GM19239 (cell line): ENCODE results near the gene DCAF8.

Experiments used
- DNase-seq: peaks from one replicate; pipeline ENCODE4 v3.0.0; 2011; ENCODE audit warnings: low spot score; ENCODE audit not compliant: insufficient read length
- FAIRE-seq: peaks from 2 replicates; lab custom pipeline; 2011; peaks lifted over from hg19 to GRCh38; lab: Jason Lieb, UNC

DCAF8 gene

DNA sequence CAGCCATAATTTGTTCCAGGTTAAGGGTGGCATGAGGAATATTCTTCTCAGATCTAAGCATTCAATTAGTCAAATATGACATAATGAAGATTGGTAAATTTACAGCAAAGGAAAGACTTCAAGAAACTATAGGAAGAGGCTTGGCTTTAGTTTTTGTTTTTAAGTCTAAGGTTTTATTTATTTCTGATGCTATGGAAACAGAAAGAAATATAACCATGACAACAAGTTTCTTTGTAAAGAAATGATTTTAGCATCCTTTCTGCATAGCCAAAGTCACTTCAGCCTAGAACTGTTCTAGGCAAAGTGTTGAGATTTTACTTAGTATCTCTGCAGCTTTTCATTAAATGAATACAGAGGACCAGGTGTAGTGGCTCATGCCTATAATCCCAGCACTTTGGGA lies 29.4 kb downstream of the DCAF8 start:
- FAIRE-seq = no peak
- no peak for DNase-seq

DNA sequence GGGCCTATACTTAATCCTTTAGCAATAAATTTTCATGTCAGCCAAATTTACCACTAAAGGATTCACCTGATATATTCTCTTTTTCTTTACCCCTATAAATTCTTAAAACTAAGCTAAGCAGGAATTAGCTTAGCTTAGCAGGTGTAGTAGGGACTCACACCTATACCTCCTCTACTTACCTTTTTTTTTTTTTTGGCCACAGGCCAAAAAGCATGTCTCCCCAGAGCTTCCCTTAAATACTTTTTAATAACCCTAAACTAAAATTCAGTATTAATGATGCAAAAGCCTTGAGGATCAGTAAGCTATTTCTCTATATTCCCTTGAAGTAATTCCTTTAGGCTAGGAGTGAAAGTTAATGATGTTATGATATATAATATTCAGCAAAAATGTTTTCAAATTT lies 33.9 kb downstream of the DCAF8 start:
- no peak for DNase-seq
- no peak for FAIRE-seq

DNA sequence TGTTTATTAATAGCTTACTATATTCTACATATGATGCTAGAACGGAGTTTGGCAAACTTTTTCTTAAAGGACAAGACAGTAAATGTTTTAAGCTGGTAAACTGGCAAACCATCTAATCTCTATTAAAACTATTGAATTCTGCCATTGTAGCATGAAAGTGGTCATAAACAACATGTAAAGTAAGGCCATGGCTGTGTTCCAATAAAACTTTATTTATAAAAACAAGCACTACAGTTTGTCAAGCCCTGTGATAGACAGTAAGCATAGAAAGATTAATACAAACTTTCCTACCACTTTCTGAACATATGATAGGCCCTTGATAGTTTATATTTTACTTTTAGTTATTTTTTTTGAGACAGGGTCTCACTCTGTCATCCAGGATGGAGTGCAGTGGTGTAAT lies 34.8 kb downstream of the DCAF8 start:
- no peak for DNase-seq
- FAIRE-seq = no peak

DNA sequence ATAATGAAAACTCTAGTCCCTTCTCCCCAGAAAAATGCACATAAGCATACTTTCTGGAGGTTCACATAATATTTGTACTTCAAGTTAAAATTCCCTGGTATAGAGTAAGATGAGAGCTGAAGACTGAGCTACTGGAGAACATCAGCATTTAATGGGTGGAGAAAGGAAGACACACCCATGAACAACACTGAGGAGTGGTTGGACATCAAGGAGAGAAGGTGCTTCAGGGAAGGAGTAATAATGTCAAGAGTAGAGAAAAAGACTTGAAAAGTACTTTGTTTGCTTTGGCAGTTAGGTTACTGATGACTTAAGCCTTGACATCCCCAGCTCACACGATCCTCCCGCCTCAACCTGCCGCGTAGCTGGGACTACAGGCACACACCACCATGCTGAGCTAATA lies 35.3 kb downstream of the DCAF8 start:
- no peak for DNase-seq
- FAIRE-seq = no peak

DNA sequence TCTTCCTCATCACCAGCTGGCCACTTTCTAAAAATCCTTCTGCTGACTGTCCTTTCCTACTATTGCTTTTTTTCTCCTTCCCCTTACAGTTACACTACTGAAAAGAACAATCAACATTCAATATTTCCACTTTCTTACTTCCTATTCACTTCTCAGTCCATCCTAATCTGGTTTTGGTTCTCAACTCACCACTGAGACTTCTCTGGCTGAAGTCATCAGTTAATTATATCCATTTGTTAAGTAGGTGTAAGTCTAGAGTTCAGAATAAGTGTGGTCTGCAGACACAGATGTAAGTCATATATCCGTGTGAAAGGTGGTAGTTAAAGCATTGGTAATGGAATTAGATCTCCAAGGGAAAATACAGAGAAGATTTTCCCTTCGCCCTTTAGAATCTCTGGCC lies 35.7 kb downstream of the DCAF8 start:
- no peak for FAIRE-seq
- no peak for DNase-seq

DNA sequence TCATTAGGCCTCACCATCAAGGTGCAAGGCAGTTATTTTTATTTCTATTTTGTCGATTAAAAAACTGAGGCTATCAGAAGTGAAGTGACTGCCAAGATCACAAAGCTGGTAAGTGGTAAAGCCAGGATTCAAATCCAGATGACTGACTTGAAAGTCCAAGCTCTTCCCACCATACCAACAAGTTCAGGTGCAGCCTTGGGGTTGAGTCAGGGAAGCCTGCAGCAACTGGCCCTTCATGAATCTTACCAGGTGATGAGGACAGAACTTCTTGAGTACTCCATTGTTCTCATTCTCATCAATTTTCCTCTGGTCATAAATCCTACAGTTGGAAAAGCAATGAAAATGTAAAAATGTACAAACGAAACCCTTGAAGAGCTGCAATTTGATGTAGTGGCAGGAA lies 37.0 kb downstream of the DCAF8 start:
- DNase-seq (no peak), FAIRE-seq (no peak)

DNA sequence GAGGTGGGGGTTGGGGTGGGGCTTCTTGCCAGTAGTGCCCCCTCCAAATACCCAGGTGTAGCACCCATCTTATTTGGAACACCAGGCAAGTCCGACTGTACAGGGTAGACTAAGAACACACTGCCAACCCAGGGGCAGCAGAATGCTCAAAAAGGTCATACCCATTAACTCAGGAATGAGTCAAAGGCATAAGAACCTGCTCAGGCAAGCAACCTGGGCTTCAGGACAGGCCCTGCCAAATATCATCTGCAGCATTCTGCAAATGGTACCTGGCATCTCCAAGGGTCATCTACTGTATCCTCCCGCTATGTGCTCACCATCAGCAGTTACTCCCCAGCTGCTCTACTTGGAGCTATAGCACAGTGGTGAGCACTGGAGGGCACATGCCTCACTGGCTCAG lies 37.7 kb downstream of the DCAF8 start:
- DNase-seq (no peak), FAIRE-seq (no peak)

DNA sequence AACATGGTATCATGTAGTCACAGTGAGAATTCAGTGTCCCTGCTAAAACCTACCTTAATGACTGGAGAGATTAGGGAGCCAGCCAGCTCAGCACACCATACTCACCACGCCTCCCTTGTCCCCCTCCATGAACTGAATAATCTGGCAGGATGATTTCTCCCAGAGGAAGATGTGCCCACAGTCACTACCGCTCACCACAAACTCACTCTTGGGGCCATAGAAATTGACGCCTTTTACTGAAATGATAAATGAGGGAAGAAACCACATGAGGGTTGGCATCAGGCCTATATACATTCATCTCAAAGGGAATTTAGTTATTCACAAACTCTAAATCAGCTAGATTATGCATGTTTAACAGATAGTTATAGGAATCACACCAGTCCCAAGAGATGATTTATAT lies 39.8 kb downstream of the DCAF8 start:
- DNase-seq = no peak
- FAIRE-seq = no peak

DNA sequence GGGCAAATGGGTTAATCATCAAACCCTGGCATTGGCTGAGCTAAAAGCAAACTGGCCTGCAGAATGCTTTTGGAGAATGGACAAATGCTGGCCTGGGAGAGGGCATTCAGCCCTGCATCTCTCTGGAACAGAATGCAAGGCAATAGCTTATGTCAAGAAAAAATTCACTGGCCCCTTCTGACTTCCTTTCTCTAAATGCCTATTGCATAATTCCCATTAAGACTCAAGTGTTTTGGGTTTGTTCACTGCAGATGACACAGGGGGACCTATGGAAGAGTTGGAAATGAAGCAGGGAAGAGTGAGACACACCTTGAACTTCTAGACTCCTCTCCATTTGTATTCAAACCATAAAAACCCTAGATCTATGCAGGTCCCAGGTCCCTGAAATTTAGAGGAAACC lies 41.3 kb downstream of the DCAF8 start:
- FAIRE-seq (no peak), DNase-seq (no peak)

DNA sequence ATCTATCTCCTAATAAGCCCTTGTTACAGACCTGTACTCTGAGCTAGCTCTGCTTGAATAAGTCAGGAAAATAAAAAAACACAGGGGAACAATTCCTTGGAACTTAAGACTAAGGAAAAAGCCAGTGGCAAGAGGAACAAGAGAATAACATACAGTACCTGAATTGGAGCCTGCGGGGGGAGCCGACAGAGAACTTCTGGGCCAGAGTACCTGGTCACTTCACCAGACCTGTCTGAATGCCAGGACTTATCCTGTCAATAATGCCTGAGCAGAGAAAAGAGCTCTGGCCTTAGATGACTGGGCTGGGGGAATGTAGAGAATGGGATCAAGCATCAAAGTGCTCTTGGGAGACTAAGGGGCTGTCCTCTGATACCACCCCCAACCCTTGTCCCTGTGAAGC lies 42.0 kb downstream of the DCAF8 start:
- no peak for FAIRE-seq
- DNase-seq = no peak

DNA sequence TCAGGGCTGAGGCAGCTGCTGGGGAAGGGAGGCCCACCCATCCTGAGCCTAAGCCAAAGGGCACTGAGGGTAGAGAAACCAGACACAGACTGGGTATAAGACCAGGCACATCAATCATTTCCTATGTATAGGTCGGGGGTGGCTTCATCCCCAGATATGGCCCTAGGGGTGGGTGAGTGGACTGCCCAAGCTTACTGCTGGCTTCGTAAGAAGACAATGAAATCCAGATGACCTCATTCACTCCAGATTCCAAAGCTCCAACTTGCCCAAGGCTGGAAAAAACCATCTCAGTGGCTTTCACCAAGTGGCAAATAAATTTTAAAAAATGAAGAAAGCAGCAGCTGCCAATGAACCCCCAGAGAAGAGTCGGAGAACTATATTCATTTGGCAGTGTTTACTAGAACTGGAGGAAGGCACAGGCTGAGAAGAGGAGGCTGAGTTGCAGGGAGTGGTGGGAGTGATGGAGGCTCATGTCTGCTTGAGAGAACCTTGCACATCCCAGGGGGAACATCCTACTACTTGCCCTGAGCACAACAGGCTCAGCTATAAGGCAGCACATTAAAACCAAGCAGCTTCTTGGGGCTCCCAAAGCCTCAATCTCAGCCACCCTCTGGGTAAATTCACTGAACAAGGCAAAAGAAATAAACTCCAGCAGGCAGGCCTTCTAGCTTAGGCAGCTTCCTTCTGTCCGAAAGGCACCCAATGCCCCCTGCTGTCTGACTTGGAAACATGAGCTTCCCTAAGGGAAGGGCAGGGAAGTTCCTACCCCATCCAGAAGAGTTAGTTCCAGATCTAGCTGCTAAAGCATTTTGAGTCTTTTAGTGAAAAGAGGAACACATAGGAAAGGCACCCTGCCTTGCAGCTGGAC lies 43.1 kb downstream of the DCAF8 start:
- no peak for FAIRE-seq
- DNase-seq = no peak

DNA sequence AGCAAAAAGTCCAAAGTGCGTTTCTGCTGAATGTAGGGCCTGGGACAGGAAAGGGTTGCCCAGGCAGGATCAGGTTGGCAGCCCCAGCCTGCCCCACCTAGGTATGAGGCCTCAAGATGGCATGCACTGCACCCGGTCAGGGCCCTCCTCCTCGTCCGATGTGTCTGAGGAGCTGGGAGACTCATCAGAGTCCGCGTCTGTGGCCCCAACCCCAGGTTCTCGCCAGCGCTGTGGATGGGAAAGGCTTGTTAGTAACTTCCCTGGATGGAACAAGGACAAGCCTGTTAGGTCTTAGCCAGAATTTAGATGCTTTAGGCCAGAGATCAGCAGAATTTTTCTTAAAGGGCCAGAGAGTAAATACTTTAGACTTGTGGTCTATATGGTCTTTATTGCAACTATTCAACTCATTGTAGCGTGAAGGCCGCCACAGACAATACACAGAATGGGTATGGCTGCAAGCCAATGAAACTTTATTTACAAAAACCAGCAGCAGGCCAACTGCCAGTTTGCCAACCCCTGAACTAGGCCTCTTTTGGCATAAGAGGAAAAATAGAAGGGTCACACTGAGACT lies 44.8 kb downstream of the DCAF8 start:
- FAIRE-seq (no peak), DNase-seq (no peak)

DNA sequence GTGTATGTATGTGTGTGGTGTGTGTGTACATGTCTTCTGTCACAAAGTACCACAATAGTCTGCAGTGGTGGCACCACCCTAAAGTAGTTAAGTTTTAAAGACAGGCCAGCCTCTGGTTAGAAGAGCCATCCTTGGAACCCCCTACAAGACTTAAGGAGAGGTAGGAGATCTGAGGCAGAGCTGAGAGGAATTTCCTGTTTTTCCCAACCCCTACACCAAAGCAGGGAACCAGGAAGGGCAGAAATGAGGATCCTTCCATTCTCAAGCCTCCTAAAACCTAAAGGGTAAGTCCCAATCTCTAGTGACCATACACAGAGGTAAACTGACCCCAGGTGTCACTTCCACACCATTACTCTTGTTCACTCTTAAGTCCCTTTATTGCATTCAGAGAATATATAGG lies 46.0 kb downstream of the DCAF8 start:
- DNase-seq (no peak), FAIRE-seq (no peak)

DNA sequence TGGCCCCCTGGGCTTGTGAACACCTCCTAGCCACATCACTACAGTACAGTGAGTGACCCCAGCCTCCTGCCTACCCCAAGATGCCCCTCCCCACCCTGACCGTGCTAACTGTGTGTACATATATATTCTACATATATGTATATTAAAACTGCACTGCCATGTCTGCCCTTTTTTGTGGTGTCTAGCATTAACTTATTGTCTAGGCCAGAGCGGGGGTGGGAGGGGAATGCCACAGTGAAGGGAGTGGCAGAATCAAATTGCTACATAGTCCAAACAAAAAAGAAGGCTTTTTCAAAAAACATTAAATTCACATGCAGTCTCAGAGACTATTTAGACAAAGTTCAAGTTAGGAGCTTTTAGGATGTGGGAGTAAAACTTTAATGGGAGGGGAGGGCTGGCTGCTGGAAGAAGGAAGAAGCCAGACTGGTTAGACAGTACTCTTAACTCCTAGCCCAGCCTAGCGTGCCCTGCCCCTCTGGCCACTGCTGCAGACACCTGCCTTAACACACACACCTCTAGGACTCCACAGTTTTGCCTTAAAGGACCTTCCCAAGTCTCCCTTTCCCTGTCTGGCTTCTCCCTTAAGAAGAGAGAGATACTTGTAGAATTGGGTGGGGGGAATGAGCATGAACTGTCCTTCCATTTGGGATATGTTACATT lies 47.7 kb downstream of the DCAF8 start:
- DNase-seq (no peak), FAIRE-seq (no peak)

DNA sequence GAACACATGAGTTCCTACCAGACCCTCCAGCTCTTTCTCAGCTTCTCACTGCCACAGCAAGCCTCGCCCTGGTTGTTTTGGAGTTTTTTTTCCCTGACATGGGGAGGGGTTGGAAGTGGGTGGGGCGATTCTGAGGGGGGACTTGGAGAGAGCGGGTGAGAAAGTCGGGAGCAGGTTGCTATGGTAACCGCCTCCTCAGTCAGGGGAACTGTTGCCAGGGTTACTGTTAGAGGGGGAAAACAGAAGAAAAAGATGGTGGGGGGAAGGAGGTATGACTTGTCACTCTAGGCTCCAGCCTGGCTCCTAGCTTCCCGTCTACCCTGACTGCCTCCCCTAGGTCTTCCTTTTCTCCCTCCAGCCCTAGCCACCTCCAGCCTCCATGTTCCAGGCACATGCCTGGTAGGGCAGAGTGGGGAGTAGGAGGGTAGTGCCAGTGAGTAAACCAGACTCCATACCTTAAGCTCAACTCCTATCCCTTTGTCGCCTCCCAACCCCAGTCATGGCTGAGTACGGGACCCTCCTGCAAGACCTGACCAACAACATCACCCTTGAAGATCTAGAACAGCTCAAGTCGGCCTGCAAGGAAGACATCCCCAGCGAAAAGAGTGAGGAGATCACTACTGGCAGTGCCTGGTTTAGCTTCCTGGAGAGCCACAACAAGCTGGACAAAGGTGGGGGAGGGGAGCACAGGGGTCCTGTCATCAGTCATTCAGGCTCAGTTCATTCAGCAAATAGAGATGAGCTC lies 51.1 kb downstream of the DCAF8 start:
- no peak for DNase-seq
- no peak for FAIRE-seq

DNA sequence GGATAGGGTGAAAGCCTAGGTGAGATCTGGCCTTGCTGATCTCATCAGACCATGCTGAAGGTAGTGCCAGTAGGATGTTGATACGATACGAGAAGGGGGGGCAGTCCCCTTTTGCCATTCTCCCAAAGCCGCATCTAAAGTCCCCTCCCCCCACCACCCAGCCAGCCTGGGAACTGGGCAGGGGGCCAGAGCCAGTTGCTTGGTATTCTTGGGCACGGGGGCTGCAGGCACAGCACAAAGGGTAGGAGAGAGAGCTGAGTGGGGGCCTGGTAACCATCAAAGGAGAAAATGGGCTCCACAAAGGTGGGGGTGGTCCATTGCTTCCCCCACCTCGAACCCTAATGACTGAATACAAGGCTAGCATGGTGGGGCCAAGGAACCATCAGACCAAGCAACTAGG lies 51.8 kb downstream of the DCAF8 start:
- no peak for DNase-seq
- FAIRE-seq = no peak

DNA sequence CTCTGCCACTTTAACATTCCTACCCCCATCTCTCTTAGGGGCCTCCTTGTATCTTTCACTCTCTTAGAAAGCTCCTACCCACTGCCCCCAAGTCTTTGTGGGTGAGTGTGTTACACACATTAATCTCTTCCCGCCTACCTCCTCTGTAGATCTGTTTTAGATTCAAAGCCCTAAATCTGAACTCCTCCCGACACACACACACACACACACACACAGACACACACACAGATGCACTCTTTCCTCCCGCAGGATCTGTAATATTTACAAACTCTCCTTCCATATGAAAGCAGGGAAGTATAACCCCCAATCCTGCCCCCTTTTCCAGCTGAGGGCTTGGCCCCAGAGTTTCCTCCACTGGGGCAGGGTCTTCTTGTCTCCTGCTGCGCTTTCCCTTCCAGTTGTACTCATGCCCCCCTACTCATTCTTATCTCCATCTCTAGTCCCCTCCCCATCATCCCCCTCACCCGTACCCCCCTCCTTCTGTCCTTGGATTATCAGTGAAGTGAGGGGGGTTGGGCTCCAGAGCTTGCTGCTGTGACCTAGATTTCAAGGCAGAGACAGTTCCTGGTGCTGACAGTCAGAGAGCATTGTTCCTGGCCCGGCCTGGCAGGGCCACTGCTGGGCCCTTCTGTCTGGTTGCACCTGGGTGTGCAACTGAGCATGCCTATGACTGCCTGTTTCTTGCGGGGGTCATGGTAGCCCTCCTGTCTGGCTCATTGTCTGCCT lies 52.9 kb downstream of the DCAF8 start:
- FAIRE-seq = no peak
- DNase-seq = no peak

DNA sequence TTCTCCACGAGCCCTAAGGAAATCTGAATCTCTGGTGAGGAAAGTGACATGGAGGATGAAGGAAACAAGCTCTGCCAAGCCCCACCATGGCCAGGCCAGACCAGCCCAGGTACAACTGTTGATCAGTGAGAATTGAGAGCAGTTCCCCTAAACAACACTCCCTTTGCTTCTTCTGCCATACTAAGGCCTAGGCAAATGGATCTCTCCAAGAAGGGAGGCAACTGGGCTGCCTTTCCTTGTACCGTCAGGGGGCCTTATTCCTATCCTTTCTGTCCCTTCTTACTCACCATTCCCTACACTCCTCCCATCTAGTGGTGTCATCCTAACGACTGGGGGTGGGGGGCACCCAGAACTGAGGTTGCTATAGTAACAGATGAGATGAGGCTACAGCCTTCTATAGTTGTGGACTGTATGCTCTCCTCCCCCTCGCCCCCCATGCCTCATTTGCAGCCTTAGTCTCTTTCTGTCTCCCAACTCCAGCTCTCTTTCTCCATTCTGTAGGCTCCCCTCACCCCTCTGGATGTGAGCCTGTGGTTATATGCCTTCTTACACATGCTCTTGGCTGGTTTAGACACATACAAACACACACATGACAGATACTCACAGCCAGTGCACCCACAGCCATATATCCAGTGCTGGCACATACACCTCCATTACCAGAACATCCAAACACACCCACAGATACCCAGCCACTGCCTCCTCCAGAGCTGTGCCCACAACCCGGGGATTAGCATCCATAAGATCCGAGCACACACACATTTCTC lies 53.6 kb downstream of the DCAF8 start:
- no peak for FAIRE-seq
- DNase-seq = no peak

DNA sequence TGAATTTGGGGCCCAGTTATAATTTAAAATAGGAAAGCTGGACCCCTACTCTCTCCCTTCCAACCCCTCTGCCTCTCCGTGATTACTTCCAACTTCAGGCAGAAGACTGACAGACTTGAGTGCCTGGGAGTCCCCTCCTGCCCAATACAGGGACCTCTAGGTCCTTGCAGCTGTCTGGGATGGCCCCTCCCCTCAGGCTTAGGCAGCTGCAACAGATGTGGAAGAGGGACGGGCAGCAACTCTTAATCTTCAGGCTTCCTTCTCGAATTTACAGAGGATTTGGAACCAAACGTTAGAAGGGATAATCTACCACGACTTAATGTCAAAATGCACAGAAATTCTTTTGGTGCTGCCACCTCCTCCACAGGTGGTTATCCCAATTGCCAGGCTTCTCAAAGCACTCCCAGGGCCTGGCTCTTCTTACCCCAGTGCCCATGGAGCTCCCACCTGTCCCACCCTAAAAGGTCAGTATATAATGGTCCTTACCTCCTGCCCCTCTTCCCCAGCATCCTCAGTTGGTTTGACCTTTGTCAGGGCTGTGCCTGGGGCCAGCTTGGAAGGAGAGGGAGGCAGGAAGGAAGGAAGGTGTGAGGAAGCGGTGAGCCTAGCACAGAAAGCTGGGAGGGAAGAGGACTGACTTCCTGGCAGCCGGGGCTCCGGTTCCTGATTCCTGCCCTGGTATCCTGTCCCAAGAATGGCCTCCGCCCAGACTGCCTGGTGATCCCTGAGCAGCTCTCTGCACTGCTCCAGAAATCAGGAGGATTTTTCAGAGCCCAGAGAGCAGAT lies 54.4 kb downstream of the DCAF8 start:
- no peak for FAIRE-seq
- DNase-seq = no peak
